Skeletal muscle satellite cell (primary cell): ENCODE results near the gene PGP.

Experiments used
- H3K27me3 ChIP-seq: 2 replicates; pipeline ENCODE4 v1.7.0; 2013; ENCODE audit warnings: low read length; ENCODE audit not compliant: control insufficient read depth, insufficient read depth
- H3K36me3 ChIP-seq: 2 replicates; pipeline ENCODE4 v1.7.0; 2013; ENCODE audit warnings: mild to moderate bottlenecking, control low read depth, low read length; ENCODE audit not compliant: insufficient read depth
- H3K4me1 ChIP-seq: 2 replicates; pipeline ENCODE4 v1.7.0; 2013; ENCODE audit warnings: low read length; ENCODE audit not compliant: control insufficient read depth, insufficient read depth
- H3K4me2 ChIP-seq: 2 replicates; pipeline ENCODE4 v1.7.0; 2013; ENCODE audit warnings: mild to moderate bottlenecking, low read length
- H3K4me3 ChIP-seq: 2 replicates; pipeline ENCODE4 v1.7.0; 2013; ENCODE audit warnings: low read length
- H3K9ac ChIP-seq: 2 replicates; pipeline ENCODE4 v1.7.0; 2013; ENCODE audit warnings: mild to moderate bottlenecking, low read depth, low read length, moderate library complexity
- H3K9me3 ChIP-seq: replicated peaks from 2 replicates; pipeline ENCODE4 v1.7.0; 2013; ENCODE audit warnings: mild to moderate bottlenecking, control low read depth, low read length

Gene PGP

GRCh38 chr16:2236337-2237101 lies 21.9 kb upstream of the PGP start, which contains the start of gene DNASE1L2:
Gene DNASE1L2, plus strand, starts transcription at chr16:2236444. Its CDS starts 373 bp downstream, at chr16:2236817.
- Histone ChIP-seq H3K36me3 (peaks cover 53% of the 10 kb centered on the region), H3K27me3 (no peaks in the 10 kb centered on the region), H3K4me3 (no peak within 1 kb of the TSS), H3K4me2 (peak within 1 kb of the TSS; percentile 23), H3K4me1 (peaks cover 27% of the 10 kb centered on the region), H3K9me3 (no peaks in the 10 kb centered on the region), H3K9ac (no peak within 1 kb of the TSS)

- no peak overlapping the region for H3K9ac ChIP-seq
- no peak overlapping the region for H3K4me3 ChIP-seq
- peaks cover 33% of the 10 kb centered on the region for H3K4me1 ChIP-seq
- H3K9me3 ChIP-seq, result no peaks in the 10 kb centered on the region
- peaks cover 54% of the 10 kb centered on the region for H3K36me3 ChIP-seq
- H3K27me3 ChIP-seq, result no peaks in the 10 kb centered on the region
- H3K4me2 ChIP-seq, result peak overlapping the region; percentile 7
Measured at GRCh38 chr16:2235695-2236336, 21.2 kb upstream of the PGP start.

GRCh38 chr16:2235234-2235651 lies 20.6 kb upstream of the PGP start:
- Histone ChIP-seq H3K4me2 (no peak overlapping the region), H3K9ac (no peak overlapping the region), H3K36me3 (peaks cover 59% of the 10 kb centered on the region), H3K27me3 (no peaks in the 10 kb centered on the region), H3K4me1 (peaks cover 37% of the 10 kb centered on the region), H3K9me3 (no peaks in the 10 kb centered on the region), H3K4me3 (no peak overlapping the region)

GRCh38 chr16:2234813-2235170 lies 20.2 kb upstream of the PGP start:
- no peaks in the 10 kb centered on the region for H3K27me3 ChIP-seq
- H3K4me1 ChIP-seq, result peaks cover 37% of the 10 kb centered on the region
- no peak overlapping the region for H3K4me2 ChIP-seq
- H3K4me3 ChIP-seq, result no peak overlapping the region
- H3K9me3 ChIP-seq, result no peaks in the 10 kb centered on the region
- H3K36me3 ChIP-seq, result peaks cover 62% of the 10 kb centered on the region
- no peak overlapping the region for H3K9ac ChIP-seq

- Histone ChIP-seq H3K4me3 (no peak overlapping the region), H3K4me1 (peaks cover 36% of the 10 kb centered on the region), H3K4me2 (no peak overlapping the region), H3K9me3 (no peaks in the 10 kb centered on the region), H3K27me3 (no peaks in the 10 kb centered on the region), H3K9ac (no peak overlapping the region), H3K36me3 (peaks cover 66% of the 10 kb centered on the region)
Measured at GRCh38 chr16:2233872-2234812, 19.5 kb upstream of the PGP start.

GRCh38 chr16:2233046-2233775 lies 18.6 kb upstream of the PGP start:
- Histone ChIP-seq H3K36me3 (peaks cover 65% of the 10 kb centered on the region), H3K27me3 (no peaks in the 10 kb centered on the region), H3K4me1 (peaks cover 35% of the 10 kb centered on the region), H3K9ac (no peak overlapping the region), H3K4me3 (no peak overlapping the region), H3K9me3 (no peaks in the 10 kb centered on the region), H3K4me2 (no peak overlapping the region)

GRCh38 chr16:2232094-2232990 lies 17.7 kb upstream of the PGP start:
- no peak overlapping the region for H3K4me2 ChIP-seq
- no peaks in the 10 kb centered on the region for H3K27me3 ChIP-seq
- H3K9ac ChIP-seq, result no peak overlapping the region
- peaks cover 35% of the 10 kb centered on the region for H3K4me1 ChIP-seq
- H3K36me3 ChIP-seq, result peaks cover 65% of the 10 kb centered on the region
- H3K9me3 ChIP-seq, result no peaks in the 10 kb centered on the region
- H3K4me3 ChIP-seq, result no peak overlapping the region

- peaks cover 65% of the 10 kb centered on the region for H3K36me3 ChIP-seq
- no peaks in the 10 kb centered on the region for H3K9me3 ChIP-seq
- H3K4me2 ChIP-seq, result no peak overlapping the region
- H3K4me3 ChIP-seq, result no peak overlapping the region
- H3K4me1 ChIP-seq, result peaks cover 33% of the 10 kb centered on the region
- no peaks in the 10 kb centered on the region for H3K27me3 ChIP-seq
- peak overlapping the region; percentile 52 for H3K9ac ChIP-seq
Measured at GRCh38 chr16:2231016-2231931, 16.6 kb upstream of the PGP start.

GRCh38 chr16:2230376-2230775 lies 15.7 kb upstream of the PGP start:
- Histone ChIP-seq H3K9me3 (no peaks in the 10 kb centered on the region), H3K9ac (peak overlapping the region; percentile 52), H3K4me1 (peaks cover 29% of the 10 kb centered on the region), H3K4me3 (no peak overlapping the region), H3K36me3 (peaks cover 58% of the 10 kb centered on the region), H3K27me3 (no peaks in the 10 kb centered on the region), H3K4me2 (no peak overlapping the region)
